Stimulated activated CD8-positive, alpha-beta memory T cell treated with anti-CD3 and anti-CD28 coated beads, Interleukin-4, amount 100 ng/mL, for 4 hours (primary cell): ENCODE measurements around the gene ZNF311.
"Not testable (repeated sequence)": the region's sequence is repeated elsewhere in the genome, so short reads cannot be mapped to it uniquely, and the experiment has no call there.

Experiments used
- DNase-seq, 2 donors: peaks; one replicate each; pipeline ENCODE4 v3.0.0-alpha.2; 2020; ENCODE audit warnings: low read depth in 2 of 2, low spot score in 1 of 2

ZNF311 gene

GRCh38 chr6:28956331-28956730, 48.8 kb downstream of the ZNF311 start:
- DNase-seq = no peak

GRCh38 chr6:28953585-28954258, 51.4 kb downstream of the ZNF311 start:
- no peak for DNase-seq

- peak; percentile 21 to 23 for DNase-seq
Observed at GRCh38 chr6:28953039-28953584, 52.0 kb downstream of the ZNF311 start.

GRCh38 chr6:28949656-28950195, 55.4 kb downstream of the ZNF311 start:
- not testable (repeated sequence) for DNase-seq

- DNase-seq = no peak
Observed at GRCh38 chr6:28948782-28949486, 56.2 kb downstream of the ZNF311 start.

- no peak for DNase-seq
Observed at GRCh38 chr6:28947831-28948270, 57.3 kb downstream of the ZNF311 start.

- no peak for DNase-seq
Observed at GRCh38 chr6:28947067-28947765, 57.9 kb downstream of the ZNF311 start.

- DNase-seq = no peak
Observed at GRCh38 chr6:28945349-28945748, 59.8 kb downstream of the ZNF311 start.
